ELF-1 (cell line): ENCODE results near the gene MAPK6.
"Not testable (repeated sequence)": the region's sequence is repeated elsewhere in the genome, so short reads cannot be mapped to it uniquely, and the experiment has no call there.

Experiments used
- DNase-seq: peaks from one replicate; pipeline ENCODE4 v3.0.0-alpha.2; 2016; ENCODE audit warnings: low read depth, low spot score

Gene MAPK6

GRCh38 chr15:52018693-52019393, at the start of gene MAPK6:
MAPK6 (plus strand) TSS chr15:52019219; CDS start chr15:52046461, 27,242 bp downstream.
- DNase-seq, result peak; percentile 97

GRCh38 chr15:51969728-51970127, 49.3 kb upstream of the MAPK6 start:
- no peak for DNase-seq

- no peak for DNase-seq
Measured at GRCh38 chr15:51970132-51970817, 48.7 kb upstream of the MAPK6 start.

GRCh38 chr15:51971032-51971374, 48.0 kb upstream of the MAPK6 start:
- DNase-seq, result no peak

- peak; percentile 98 for DNase-seq
Measured at GRCh38 chr15:51971375-51972133, 47.5 kb upstream of the MAPK6 start, which contains the start of gene LEO1. LEO1 (minus strand) TSS chr15:51971778; CDS start chr15:51971745, 33 bp downstream.

GRCh38 chr15:51973220-51973619, 45.8 kb upstream of the MAPK6 start:
- no peak for DNase-seq

GRCh38 chr15:51973775-51974174, 45.2 kb upstream of the MAPK6 start:
- DNase-seq, result no peak

GRCh38 chr15:51982013-51982769, 36.8 kb upstream of the MAPK6 start:
- peak; percentile 8 for DNase-seq

- no peak for DNase-seq
Measured at GRCh38 chr15:51982770-51983103, 36.3 kb upstream of the MAPK6 start.

- DNase-seq, result no peak
Measured at GRCh38 chr15:51991141-51991540, 27.9 kb upstream of the MAPK6 start.

- no peak for DNase-seq
Measured at GRCh38 chr15:51992953-51993352, 26.1 kb upstream of the MAPK6 start.

GRCh38 chr15:52002351-52002750, 16.7 kb upstream of the MAPK6 start:
- no peak for DNase-seq

GRCh38 chr15:52003089-52003488, 15.9 kb upstream of the MAPK6 start:
- not testable (repeated sequence) for DNase-seq

GRCh38 chr15:52003710-52004109, 15.3 kb upstream of the MAPK6 start:
- no peak for DNase-seq

- no peak for DNase-seq
Measured at GRCh38 chr15:52004806-52005205, 14.2 kb upstream of the MAPK6 start.

GRCh38 chr15:52005748-52006701, 13.0 kb upstream of the MAPK6 start:
- no peak for DNase-seq

- DNase-seq, result no peak
Measured at GRCh38 chr15:52006702-52007340, 12.2 kb upstream of the MAPK6 start.

GRCh38 chr15:52008359-52008697, 10.7 kb upstream of the MAPK6 start:
- DNase-seq, result no peak

GRCh38 chr15:52008698-52009434, 10.2 kb upstream of the MAPK6 start:
- DNase-seq, result peak; percentile 45
